Aorta (tissue), 5 donors: ENCODE results near the gene VCP. TPM values are rescaled to one million over a fixed set of nuclear protein-coding genes. Genes with fewer than 3 reads are reported as not detected.

Source experiments
- ATAC-seq: fragments of 200-7000 bp; cut with Tn5 transposase; one replicate; pipeline ENCODE4 v1.9.1; 2022; ENCODE audit warnings: moderate library complexity; ENCODE audit not compliant: low FRiP score
- DNase-seq, 2 donors: peaks; one replicate each; pipeline ENCODE4 v3.0.0-alpha.2; 2020
- H3K27ac ChIP-seq, 2 donors: one replicate each; pipeline ENCODE4 v1.5.1; 2013; ENCODE audit warnings: low read length in 2 of 2, mild to moderate bottlenecking in 2 of 2, moderate library complexity in 2 of 2, control low read depth in 1 of 2, inconsistent platforms in 1 of 2, low read depth in 1 of 2
- H3K27me3 ChIP-seq, 2 donors: one replicate each; pipeline ENCODE4 v1.6.1; 2013; ENCODE audit warnings: control low read depth in 1 of 2, low read length in 1 of 2, mild to moderate bottlenecking in 1 of 2, moderate library complexity in 1 of 2; ENCODE audit not compliant: insufficient read depth in 2 of 2, control insufficient read depth in 1 of 2
- H3K36me3 ChIP-seq, 2 donors: one replicate each; pipeline ENCODE4 v1.6.1; 2013; ENCODE audit warnings: control low read depth in 1 of 2, low read length in 1 of 2, mild to moderate bottlenecking in 1 of 2; ENCODE audit not compliant: insufficient read depth in 2 of 2, control insufficient read depth in 1 of 2
- H3K4me1 ChIP-seq, 2 donors: one replicate each; pipeline ENCODE4 v1.6.1; 2013; ENCODE audit warnings: low read length in 2 of 2, control low read depth in 1 of 2, mild to moderate bottlenecking in 1 of 2, moderate library complexity in 1 of 2; ENCODE audit not compliant: insufficient read depth in 2 of 2, control insufficient read depth in 1 of 2
- H3K4me3 ChIP-seq, 2 donors: one replicate each; pipeline ENCODE4 v1.5.1; 2013; ENCODE audit warnings: low read length in 2 of 2, control low read depth in 1 of 2, mild to moderate bottlenecking in 1 of 2
- H3K9me3 ChIP-seq: one replicate; pipeline ENCODE4 v1.6.1; 2013; ENCODE audit warnings: mild to moderate bottlenecking, low read length; ENCODE audit not compliant: control insufficient read depth
- WGBS, 2 donors: extraction: QIAGEN DNeasy Blood & Tissue Kit; methylation state at CpG; one replicate each; pipeline ENCODE4 v1.1.7; 2013; 5-methylcytosine and 5-hydroxymethylcytosine counted together
- intact Hi-C, 2 donors: fragments of 100-400 bp; cut with DNase I; formaldehyde crosslinking; loops; one replicate each; pipeline versions ENCODE4 v1.14.2 to v1.15.0; 2022
- polyA plus RNA-seq, 2 donors: library from polyadenylated mRNA; stranded (reverse); fragments of 200-250 nt; gene quantifications; one replicate each; pipeline ENCODE4 v1.2.3, GENCODE V29; 2013
- total RNA-seq, 2 donors: library from RNA; stranded (reverse); fragmentation: NEBNext Ultra II Directional; extraction: Animal tissue kit (Norgen Biotek cat#: 25700); gene quantifications; one replicate each; pipeline ENCODE4 v1.2.1, GENCODE V29; 2021
- donor health status: healthy with polysubstance abuse.
- donor health status: Bipolar disorder and iron deficiency.
- donor health status: DM: no; HTN: no; CAD: no.
- donor health status: DM: no; HTN: no; CAD: no.
- donor health status: DM: yes; HTN: yes; CAD: no.

Gene VCP
- total and polyA plus RNA-seq, 4 donors = 50.5 to 192 (median 129) TPM

- WGBS, 2 donors = 89 to 91% methylated on average over 6 of the region's 6 CpGs
- Histone ChIP-seq H3K27ac (no peak overlapping the region), H3K4me1 (no peaks in the 10 kb centered on the region), H3K36me3 (peaks cover 0 to 4% of the 10 kb centered on the region in 2 donors), H3K9me3 (no peaks in the 10 kb centered on the region), H3K27me3 (no peaks in the 10 kb centered on the region), H3K4me3 (no peak overlapping the region)
- no peak for ATAC-seq
- DNase-seq = no peak
- intact Hi-C loops = no loop called here
These were observed 29.4 kb downstream of the VCP start for GRCh38 chr9:35042891-35043545.

GRCh38 chr9:35042081-35042604 is 30.3 kb downstream of the VCP start:
- no peak for ATAC-seq

GRCh38 chr9:35035851-35036701 is 36.3 kb downstream of the VCP start:
- Histone ChIP-seq H3K4me3 (no peak overlapping the region), H3K4me1 (no peaks in the 10 kb centered on the region), H3K27ac (no peak overlapping the region), H3K36me3 (peaks cover 0 to 1% of the 10 kb centered on the region in 2 donors), H3K27me3 (no peaks in the 10 kb centered on the region), H3K9me3 (no peaks in the 10 kb centered on the region)
- DNase-seq (peak; percentile 73 to 87), ATAC-seq (peak; percentile 72)
- 25 to 30% methylated on average over 48 of the region's 48 CpGs for WGBS, 2 donors
- intact Hi-C loops = no loop called here

More at GRCh38 chr9:35042081-35042604, 30.3 kb downstream of the VCP start:
- DNase-seq = no peak
- Histone ChIP-seq H3K36me3 (peaks cover 0 to 4% of the 10 kb centered on the region in 2 donors), H3K27ac (no peak overlapping the region), H3K4me1 (no peaks in the 10 kb centered on the region), H3K27me3 (no peaks in the 10 kb centered on the region), H3K4me3 (no peak overlapping the region), H3K9me3 (no peaks in the 10 kb centered on the region)
- intact Hi-C loops = no loop called here
- WGBS, 2 donors = 92 to 93% methylated on average over 3 of the region's 3 CpGs

GRCh38 chr9:35033101-35033500 is 39.3 kb downstream of the VCP start:
- no peak for DNase-seq
- Histone ChIP-seq H3K27ac (no peak overlapping the region), H3K9me3 (no peaks in the 10 kb centered on the region), H3K4me3 (no peak overlapping the region), H3K36me3 (peaks cover 0 to 5% of the 10 kb centered on the region in 2 donors), H3K27me3 (no peaks in the 10 kb centered on the region), H3K4me1 (no peaks in the 10 kb centered on the region)
- WGBS, 2 donors = 93 to 94% methylated on average over 2 of the region's 2 CpGs
- no peak for ATAC-seq
- intact Hi-C loops = no loop called here

DNA sequence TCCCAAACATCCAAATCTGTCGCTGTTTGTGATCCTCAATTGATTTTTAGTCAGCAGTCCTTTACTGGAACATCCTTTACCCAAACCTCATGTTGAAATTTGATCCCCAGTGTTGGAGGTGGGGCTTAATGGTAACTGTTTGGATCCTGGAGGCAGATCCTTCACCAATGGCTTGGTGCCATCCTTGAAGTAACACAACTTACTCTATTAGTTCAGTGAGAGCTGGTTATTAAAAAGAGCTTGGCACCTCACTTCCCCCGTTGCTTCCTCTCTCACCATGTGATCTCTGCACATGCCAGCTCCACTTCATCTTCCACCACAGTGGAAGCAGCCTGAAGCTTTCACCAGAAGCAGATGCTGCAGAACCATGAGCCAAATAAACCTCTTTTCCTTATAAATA is 42.6 kb downstream of the VCP start:
- Histone ChIP-seq H3K36me3 (peaks cover 0 to 5% of the 10 kb centered on the region in 2 donors), H3K27me3 (no peaks in the 10 kb centered on the region), H3K4me3 (no peak overlapping the region), H3K9me3 (no peaks in the 10 kb centered on the region), H3K4me1 (no peaks in the 10 kb centered on the region), H3K27ac (no peak overlapping the region)
- 84 to 88% methylated on average over 2 of the region's 2 CpGs for WGBS, 2 donors
- DNase-seq (no peak), ATAC-seq (no peak)
- intact Hi-C loops = no loop called here

DNA sequence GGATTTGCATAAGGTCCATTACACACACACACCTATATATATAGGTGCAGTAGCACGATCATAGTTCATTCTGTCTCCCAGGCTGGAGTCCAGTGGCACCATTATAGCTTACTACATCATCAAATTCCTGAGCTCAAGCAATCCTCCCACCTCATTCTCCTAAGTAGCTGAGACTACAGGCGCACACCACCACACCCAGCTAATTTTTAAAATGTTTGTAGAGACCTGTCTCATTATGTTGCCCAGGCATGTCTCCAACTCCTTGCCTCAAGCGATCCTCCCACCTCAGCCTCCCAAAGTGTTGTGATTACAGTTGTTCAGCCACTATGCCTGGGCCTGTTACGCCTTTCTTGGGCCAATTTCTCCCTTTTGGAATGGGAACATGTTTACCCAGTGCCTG is 43.2 kb downstream of the VCP start:
- WGBS, 2 donors = 71 to 83% methylated on average over 4 of the region's 4 CpGs
- Histone ChIP-seq H3K4me3 (no peak overlapping the region), H3K4me1 (no peaks in the 10 kb centered on the region), H3K36me3 (peaks cover 0 to 5% of the 10 kb centered on the region in 2 donors), H3K27ac (no peak overlapping the region), H3K9me3 (no peaks in the 10 kb centered on the region), H3K27me3 (no peaks in the 10 kb centered on the region)
- ATAC-seq (no peak), DNase-seq (no peak)
- intact Hi-C loops = no loop called here

GRCh38 chr9:35028341-35028740 is 44.1 kb downstream of the VCP start:
- Histone ChIP-seq H3K4me1 (no peaks in the 10 kb centered on the region), H3K36me3 (peaks cover 0 to 5% of the 10 kb centered on the region in 2 donors), H3K27ac (no peak overlapping the region), H3K4me3 (no peak overlapping the region), H3K9me3 (no peaks in the 10 kb centered on the region), H3K27me3 (no peaks in the 10 kb centered on the region)
- ATAC-seq (no peak), DNase-seq (no peak)
- intact Hi-C loops = no loop called here

DNA sequence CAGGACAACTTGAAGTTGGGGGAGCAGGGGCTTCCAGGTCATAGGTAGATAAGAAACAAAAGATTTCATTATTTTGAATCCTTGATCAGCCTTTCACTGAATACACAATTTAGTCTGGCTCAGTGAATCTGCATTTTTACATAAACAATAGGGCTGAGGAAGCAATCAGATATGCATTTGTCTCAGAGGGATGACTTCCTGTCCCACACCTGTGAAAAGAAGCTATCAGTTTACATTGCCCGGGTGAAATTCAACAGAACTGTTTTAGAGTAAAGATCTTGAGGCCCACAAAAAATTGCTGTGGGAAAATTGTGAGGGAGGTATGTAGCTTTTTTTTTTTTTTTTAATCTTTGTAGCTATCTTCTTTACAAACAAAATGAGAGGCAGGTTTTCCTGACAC is 44.6 kb downstream of the VCP start:
- DNase-seq (no peak), ATAC-seq (no peak)
- Histone ChIP-seq H3K9me3 (no peaks in the 10 kb centered on the region), H3K4me3 (no peak overlapping the region), H3K27ac (no peak overlapping the region), H3K27me3 (no peaks in the 10 kb centered on the region), H3K4me1 (no peaks in the 10 kb centered on the region), H3K36me3 (peaks cover 0 to 4% of the 10 kb centered on the region in 2 donors)
- 72 to 77% methylated on average over 1 of the region's 1 CpG for WGBS, 2 donors
- intact Hi-C loops = no loop called here
